ENCODE results near the gene KIFAP3.
"Not testable (repeated sequence)": the region's sequence is repeated elsewhere in the genome, so short reads cannot be mapped to it uniquely, and the experiment has no call there.

The KIFAP3 gene

DNA sequence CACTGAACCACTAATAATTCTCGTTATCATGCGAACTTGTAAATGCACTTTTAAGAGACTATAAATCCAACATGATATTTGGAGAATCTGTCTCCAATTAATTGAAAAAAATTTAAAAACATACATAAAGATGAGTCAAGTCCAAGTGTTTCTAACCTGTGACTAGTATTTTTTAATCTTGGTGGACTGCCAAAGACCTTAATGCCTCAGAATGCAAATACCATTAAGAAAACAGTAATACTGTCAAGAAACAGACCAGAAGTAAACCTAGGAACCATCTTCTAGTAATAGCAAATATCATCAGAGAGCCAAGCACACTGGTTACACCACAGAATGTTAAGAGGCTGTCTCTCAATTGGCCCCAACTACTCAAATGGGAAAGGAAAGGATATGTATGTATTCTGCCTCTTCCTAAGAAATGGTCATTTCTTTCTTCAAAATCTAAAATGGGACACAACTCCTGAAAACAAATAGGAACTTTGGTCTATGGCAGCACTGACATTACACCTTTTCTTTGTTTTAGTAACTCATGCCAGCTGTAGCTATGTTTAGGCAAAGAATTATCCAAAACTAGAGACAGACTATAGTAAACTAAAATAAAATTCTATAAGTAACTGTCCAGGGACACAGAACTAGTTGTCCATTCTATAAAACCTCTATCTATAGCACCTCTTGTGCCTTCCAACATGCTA lies 196.5 kb downstream of the KIFAP3 start:
- TF ChIP-seq ZNF274 (IDR thresholded peaks at IDR 0.05; ENCODE audit: low read depth, low read length) (no peak), SUZ12 (IDR thresholded peaks at IDR 0.05; ENCODE audit: extremely low read depth, insufficient read depth, insufficient read length) (no peak), YY1 (IDR thresholded peaks at IDR 0.05; ENCODE audit: insufficient read depth, insufficient read length) (no peak)
- Histone ChIP-seq H3K27me3 (ENCODE audit: insufficient read depth, insufficient read length) (no peaks in the 10 kb centered on the region), H3K4me1 (ENCODE audit: insufficient read depth, insufficient read length) (no peaks in the 10 kb centered on the region), H3K36me3 (ENCODE audit: insufficient read depth, insufficient read length, low read length) (peaks cover 70% of the 10 kb centered on the region), H3K4me3 (ENCODE audit: insufficient read length, low read depth) (no peak overlapping the region), H3K9me3 (ENCODE audit: insufficient read depth, low read length) (peaks cover 24% of the 10 kb centered on the region; the same call in 1 of the 2 replicates), H3K9ac (ENCODE audit: insufficient read length, low read depth) (no peak overlapping the region)
- no peak for DNase-seq (ENCODE audit: low read depth, low spot score)

DNA sequence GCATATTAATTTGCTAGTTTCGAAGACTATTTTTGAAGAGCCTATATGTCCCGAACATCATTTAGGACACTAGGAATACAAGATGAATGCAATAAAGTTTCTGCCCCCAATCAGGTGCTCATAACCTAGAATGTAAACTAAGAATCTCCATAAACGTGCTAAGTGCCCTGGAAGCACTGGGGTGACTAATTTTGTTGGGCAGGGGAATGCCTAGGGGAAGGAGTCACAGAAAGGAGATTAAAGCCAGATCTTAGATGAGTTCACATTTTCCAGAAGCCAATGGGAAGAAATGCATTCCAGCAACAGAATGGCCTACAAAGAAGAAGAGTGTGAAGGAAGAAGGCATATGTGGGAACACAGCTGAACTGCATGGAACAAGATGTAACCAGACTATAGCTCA lies 200.3 kb downstream of the KIFAP3 start:
- TF ChIP-seq YY1 (IDR thresholded peaks at IDR 0.05; ENCODE audit: insufficient read depth, insufficient read length): no peak
- Histone ChIP-seq H3K9ac (ENCODE audit: insufficient read length, low read depth) (no peak overlapping the region), H3K4me1 (ENCODE audit: insufficient read depth, insufficient read length) (no peaks in the 10 kb centered on the region), H3K9me3 (ENCODE audit: insufficient read depth, low read length) (peaks cover 29% of the 10 kb centered on the region; the same call in 1 of the 2 replicates), H3K27me3 (ENCODE audit: insufficient read depth, insufficient read length) (no peaks in the 10 kb centered on the region), H3K36me3 (ENCODE audit: insufficient read depth, insufficient read length, low read length) (peaks cover 89% of the 10 kb centered on the region), H3K4me3 (ENCODE audit: insufficient read length, low read depth) (no peak overlapping the region)
- DNase-seq (ENCODE audit: low read depth, low spot score): no peak

DNA sequence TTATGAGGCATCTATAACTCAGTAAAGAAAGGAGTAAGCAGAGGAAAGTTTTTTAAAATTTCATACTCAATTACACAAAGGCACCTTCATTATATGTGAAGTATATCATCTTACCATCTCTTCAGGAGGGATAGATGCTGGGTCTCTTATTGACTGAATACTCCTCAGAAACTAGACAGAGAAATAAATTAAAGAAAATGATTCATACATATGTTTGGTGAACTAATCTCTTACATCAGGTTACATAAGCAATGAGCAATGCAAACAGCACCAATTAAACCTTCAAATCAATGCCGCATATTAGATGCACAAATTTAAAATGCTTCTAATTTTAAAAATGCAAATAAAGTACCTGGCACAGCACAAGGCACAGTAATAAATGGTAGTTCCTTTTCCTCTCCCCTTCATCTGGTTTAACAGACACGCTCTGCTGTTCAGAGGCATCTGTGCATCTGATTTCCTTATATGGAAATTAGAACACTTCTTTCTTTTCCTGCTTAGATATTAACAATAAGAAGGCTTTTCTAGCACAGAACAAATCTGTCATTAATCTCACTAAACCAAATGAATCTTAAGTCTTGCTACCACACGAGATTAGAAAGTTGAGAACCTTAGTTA lies 200.8 kb downstream of the KIFAP3 start:
- Histone ChIP-seq H3K4me1 (ENCODE audit: insufficient read depth, insufficient read length) (no peaks in the 10 kb centered on the region), H3K9me3 (ENCODE audit: insufficient read depth, low read length) (peaks cover 29% of the 10 kb centered on the region; the same call in 1 of the 2 replicates), H3K4me3 (ENCODE audit: insufficient read length, low read depth) (no peak overlapping the region), H3K36me3 (ENCODE audit: insufficient read depth, insufficient read length, low read length) (peaks cover 90% of the 10 kb centered on the region), H3K27me3 (ENCODE audit: insufficient read depth, insufficient read length) (no peaks in the 10 kb centered on the region), H3K9ac (ENCODE audit: insufficient read length, low read depth) (no peak overlapping the region)
- TF ChIP-seq SUZ12 (IDR thresholded peaks at IDR 0.05; ENCODE audit: extremely low read depth, insufficient read depth, insufficient read length) (no peak), YY1 (IDR thresholded peaks at IDR 0.05; ENCODE audit: insufficient read depth, insufficient read length) (no peak), ZNF274 (IDR thresholded peaks at IDR 0.05; ENCODE audit: low read depth, low read length) (no peak)
- no peak for DNase-seq (ENCODE audit: low read depth, low spot score)

GRCh38 chr1:169872906-169873305 lies 201.6 kb downstream of the KIFAP3 start:
- H3K36me3 ChIP-seq (ENCODE audit: insufficient read depth, insufficient read length, low read length): peaks cover 91% of the 10 kb centered on the region
- no peaks in the 10 kb centered on the region for H3K4me1 ChIP-seq (ENCODE audit: insufficient read depth, insufficient read length)
- DNase-seq (ENCODE audit: low read depth, low spot score): no peak
- TF ChIP-seq YY1 (IDR thresholded peaks at IDR 0.05; ENCODE audit: insufficient read depth, insufficient read length) (no peak), SUZ12 (IDR thresholded peaks at IDR 0.05; ENCODE audit: extremely low read depth, insufficient read depth, insufficient read length) (no peak), ZNF274 (IDR thresholded peaks at IDR 0.05; ENCODE audit: low read depth, low read length) (no peak)
- peaks cover 29% of the 10 kb centered on the region; the same call in 1 of the 2 replicates for H3K9me3 ChIP-seq (ENCODE audit: insufficient read depth, low read length)
- H3K9ac ChIP-seq (ENCODE audit: insufficient read length, low read depth): no peak overlapping the region
- H3K4me3 ChIP-seq (ENCODE audit: insufficient read length, low read depth): no peak overlapping the region
- H3K27me3 ChIP-seq (ENCODE audit: insufficient read depth, insufficient read length): no peaks in the 10 kb centered on the region

DNA sequence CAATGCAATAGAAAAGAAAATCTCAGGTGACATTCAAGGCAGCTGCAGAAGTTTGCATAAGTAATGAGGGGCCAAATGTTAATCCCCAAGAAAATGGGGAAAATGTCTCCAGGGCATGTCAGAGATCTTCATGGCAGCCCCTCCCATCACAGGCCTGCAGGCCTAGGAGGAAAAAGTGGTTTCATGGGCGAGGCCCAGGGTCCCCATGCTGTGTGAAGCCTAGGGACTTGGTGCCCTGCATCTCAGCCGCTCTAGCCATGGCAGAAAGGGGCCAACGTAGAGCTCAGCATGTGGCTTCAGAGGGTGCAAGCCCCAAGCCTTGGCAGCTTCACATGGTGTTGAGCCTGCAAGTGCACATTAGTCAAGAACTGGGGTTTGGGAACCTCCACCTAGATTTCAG lies 202.5 kb downstream of the KIFAP3 start:
- not testable (repeated sequence) for H3K4me1 ChIP-seq (ENCODE audit: insufficient read depth, insufficient read length); DNase-seq (ENCODE audit: low read depth, low spot score); H3K9ac ChIP-seq (ENCODE audit: insufficient read length, low read depth); H3K27me3 ChIP-seq (ENCODE audit: insufficient read depth, insufficient read length); H3K4me3 ChIP-seq (ENCODE audit: insufficient read length, low read depth)
- Histone ChIP-seq H3K36me3 (ENCODE audit: insufficient read depth, insufficient read length, low read length) (peaks cover 94% of the 10 kb centered on the region), H3K9me3 (ENCODE audit: insufficient read depth, low read length) (peaks cover 29% of the 10 kb centered on the region; the same call in 1 of the 2 replicates)

All from NT2/D1 (cell line).